Measurements from ENCODE around the gene ANKFN1.

DNA sequence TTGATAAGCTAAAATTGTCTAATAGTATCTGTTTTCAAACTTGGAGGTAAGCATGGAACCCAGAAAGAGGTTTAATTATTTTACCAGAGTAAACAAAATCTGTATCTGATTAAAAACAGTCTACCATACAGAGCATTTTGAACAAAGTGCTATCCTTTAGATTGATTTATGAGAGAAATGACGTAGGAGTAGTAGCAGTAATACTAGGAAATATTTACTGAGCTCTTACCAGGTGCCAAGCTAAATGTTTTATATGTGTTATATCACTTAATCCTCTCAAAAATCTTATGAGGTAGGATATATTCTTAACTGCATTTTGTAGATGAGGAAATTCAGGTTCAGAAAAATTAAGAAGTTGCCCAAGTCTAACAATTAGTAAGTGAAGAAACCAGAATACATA lies 253.8 kb downstream of the ANKFN1 start:
- TF ChIP-seq, protein P1, sequence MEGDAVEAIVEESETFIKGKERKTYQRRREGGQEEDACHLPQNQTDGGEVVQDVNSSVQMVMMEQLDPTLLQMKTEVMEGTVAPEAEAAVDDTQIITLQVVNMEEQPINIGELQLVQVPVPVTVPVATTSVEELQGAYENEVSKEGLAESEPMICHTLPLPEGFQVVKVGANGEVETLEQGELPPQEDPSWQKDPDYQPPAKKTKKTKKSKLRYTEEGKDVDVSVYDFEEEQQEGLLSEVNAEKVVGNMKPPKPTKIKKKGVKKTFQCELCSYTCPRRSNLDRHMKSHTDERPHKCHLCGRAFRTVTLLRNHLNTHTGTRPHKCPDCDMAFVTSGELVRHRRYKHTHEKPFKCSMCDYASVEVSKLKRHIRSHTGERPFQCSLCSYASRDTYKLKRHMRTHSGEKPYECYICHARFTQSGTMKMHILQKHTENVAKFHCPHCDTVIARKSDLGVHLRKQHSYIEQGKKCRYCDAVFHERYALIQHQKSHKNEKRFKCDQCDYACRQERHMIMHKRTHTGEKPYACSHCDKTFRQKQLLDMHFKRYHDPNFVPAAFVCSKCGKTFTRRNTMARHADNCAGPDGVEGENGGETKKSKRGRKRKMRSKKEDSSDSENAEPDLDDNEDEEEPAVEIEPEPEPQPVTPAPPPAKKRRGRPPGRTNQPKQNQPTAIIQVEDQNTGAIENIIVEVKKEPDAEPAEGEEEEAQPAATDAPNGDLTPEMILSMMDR (IDR thresholded peaks at IDR 0.05 in 2 of 3, conservative IDR thresholded peaks at IDR 0.05 in 1 of 3; ENCODE audit: control insufficient read depth in 2 of 3, extremely low read depth in 1 of 3, insufficient read depth in 1 of 3, low read depth in 3 of 3, low read length in 3 of 3) = no peak
- no peak for TF ChIP-seq JUND (IDR thresholded peaks at IDR 0.05; ENCODE audit: low read depth, low read length)
- TF ChIP-seq NFIC (IDR thresholded peaks at IDR 0.05; ENCODE audit: low read depth, low read length) = no peak
- no peak for TF ChIP-seq YY1 (IDR thresholded peaks at IDR 0.05; ENCODE audit: low read depth, low read length)
- no peak for TF ChIP-seq KDM1A (IDR thresholded peaks at IDR 0.05; ENCODE audit: borderline replicate concordance)
- TF ChIP-seq CREM (IDR thresholded peaks at IDR 0.05; ENCODE audit: low read depth) = no peak
- TF ChIP-seq NR2C2 (IDR thresholded peaks at IDR 0.05; ENCODE audit: borderline replicate concordance, control insufficient read depth, insufficient read length, low read depth) = no peak
- no peak for TF ChIP-seq CHD2 (IDR thresholded peaks at IDR 0.05; ENCODE audit: borderline replicate concordance, low read depth, low read length)
- TF ChIP-seq SP1 (IDR thresholded peaks at IDR 0.05; ENCODE audit: low read depth, low read length) = no peak
- TF ChIP-seq EP300 (IDR thresholded peaks at IDR 0.05; ENCODE audit: borderline replicate concordance in 1 of 2, control insufficient read depth in 1 of 2, low read depth in 2 of 2, low read length in 2 of 2) = no peak
- no peak for TF ChIP-seq CREB1 (IDR thresholded peaks at IDR 0.05; ENCODE audit: low read depth)
